NCI-H1930 (cell line): ENCODE data around the gene KRTAP8-1.

ENCODE experiments used
- DNase-seq, 2 experiments: peaks; one replicate each; lab custom pipeline; 2025; lab: John Stamatoyannopoulos, UW

KRTAP8-1 gene, protein sequence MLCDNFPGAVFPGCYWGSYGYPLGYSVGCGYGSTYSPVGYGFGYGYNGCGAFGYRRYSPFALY

GRCh38 chr21:30813174-30813573 is at the start of gene KRTAP8-1:
TSS of gene KRTAP8-1 (minus strand) at chr21:30813274. CDS start at chr21:30813220, 54 bp downstream.
- no peak for DNase-seq

DNA sequence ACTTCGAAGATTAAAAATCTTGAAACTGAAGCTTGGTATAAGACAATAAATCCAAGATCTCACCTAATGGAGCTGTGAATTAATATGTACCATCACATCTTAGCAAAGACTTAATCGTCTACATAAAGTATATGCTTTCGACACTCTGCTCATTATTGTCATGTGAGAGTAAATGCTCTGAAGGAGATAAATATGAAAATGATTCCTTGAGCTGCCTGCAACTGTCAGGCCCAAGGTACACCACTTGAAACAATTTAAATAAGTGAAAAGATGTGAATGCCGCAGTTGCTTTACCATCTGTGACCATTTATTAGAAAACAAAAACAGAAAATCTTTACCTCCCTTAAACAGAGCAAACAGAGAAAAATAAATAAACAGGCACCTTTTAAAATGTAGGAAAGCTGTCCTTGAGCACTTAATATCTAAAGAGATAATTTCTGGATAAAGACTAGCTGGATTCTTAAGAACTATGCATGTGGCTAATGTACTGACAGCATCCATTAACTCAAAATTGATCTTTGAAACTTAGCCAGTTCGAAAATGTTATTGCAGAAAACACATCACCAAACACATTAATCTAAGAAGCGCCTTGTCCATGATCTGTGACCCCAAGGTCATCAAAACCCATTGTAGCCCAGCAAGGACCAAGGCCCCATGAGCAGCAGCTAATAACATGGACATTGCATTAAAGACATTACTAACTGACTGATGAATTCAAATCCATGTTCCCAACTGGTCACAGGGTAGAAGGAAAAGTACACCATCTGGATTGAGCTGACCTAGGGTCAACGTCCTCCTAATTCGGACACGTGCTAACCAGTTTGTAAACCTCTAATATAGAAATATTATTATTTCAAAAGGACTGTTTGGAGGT is 34.8 kb upstream of the KRTAP8-1 start:
- no peak for DNase-seq

GRCh38 chr21:30842990-30843389 is 29.9 kb upstream of the KRTAP8-1 start:
- no peak for DNase-seq

GRCh38 chr21:30839304-30839703 is 26.2 kb upstream of the KRTAP8-1 start:
- DNase-seq = peak in 1 of 2 experiments; percentile 0

DNA sequence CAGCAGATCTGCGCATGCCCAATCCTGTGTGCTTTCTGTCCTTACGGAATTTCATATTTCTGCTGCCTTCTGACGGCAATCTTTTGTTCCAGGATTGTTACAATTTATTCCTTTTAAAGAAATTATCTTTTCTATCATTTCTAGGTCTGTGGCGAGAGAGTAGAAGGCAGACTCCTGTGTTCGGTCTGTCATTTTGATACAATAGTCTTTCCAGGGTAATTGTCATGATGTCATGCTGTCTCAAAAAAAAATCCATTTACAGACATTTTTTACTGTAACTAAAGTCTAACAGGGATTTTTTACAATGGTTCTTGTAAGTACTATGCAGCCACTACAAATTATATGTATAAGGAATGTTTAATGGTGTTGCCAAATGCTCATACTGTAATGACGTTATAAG is 25.5 kb upstream of the KRTAP8-1 start:
- no peak for DNase-seq

- DNase-seq = no peak
Measured at GRCh38 chr21:30831194-30831765, 18.2 kb upstream of the KRTAP8-1 start.

- DNase-seq = no peak
Measured at GRCh38 chr21:30829659-30830058, 16.6 kb upstream of the KRTAP8-1 start, which contains the start of gene KRTAP7-1. TSS of gene KRTAP7-1 (minus strand) at chr21:30829759. CDS start at chr21:30829698, 61 bp downstream.

DNA sequence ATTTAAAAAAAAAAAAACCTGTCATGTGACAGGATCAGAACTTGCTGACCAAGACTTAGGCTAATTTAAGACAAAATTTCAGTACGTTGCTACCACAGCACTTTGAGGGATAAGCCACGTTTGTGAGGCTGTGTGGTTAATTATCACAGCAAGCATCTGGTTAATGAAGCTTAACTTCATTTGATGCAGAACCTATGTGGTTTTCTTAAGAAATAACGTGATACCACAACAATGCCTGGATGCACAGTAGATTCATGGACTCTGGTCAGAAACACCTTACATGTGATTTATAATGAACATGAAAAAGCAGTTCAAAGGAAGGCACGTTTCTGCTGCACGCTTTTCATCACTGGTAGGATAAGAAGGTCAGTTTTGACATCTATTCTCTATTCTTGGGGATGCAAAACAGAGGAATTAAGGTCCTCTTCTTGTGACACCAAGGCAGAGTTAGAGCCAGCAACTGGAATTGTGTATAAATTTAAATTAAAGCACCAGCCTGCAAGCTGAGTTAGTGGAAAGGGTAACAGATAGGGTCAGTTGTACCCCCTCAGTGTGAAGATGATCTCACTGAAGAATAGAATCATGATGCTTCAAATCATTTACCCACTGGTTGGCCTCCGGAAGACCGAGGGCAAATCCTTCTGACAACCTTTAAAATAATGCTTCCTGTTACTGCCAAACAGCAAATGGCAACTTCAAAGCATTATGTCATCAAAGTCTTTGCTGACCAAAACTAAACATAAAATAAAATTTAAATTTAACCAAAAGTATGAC is 6.0 kb upstream of the KRTAP8-1 start:
- no peak for DNase-seq

DNA sequence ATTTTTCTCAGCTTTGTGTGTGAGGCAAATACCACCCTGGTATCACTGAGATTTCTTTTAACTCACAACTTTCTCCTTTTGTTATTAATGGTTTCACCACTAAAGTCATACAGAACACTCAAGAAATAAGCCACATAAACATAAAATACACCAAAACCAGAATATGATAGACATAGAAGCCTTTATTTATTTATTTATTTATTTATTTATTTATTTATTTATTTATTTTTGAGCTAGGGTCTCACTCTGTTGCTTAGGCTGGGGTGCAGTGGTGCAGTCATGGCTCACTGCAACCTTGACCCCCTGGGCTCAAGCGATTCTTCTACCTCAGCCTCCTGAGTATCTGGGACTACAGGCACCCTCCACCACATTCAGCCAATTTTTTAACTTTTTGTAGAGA is 12.5 kb downstream of the KRTAP8-1 start:
- no peak for DNase-seq

GRCh38 chr21:30793581-30794314 is 19.3 kb downstream of the KRTAP8-1 start:
- no peak for DNase-seq

- no peak for DNase-seq
Measured at GRCh38 chr21:30779249-30779648, 33.8 kb downstream of the KRTAP8-1 start.

GRCh38 chr21:30769724-30770431 is 43.2 kb downstream of the KRTAP8-1 start:
- no peak for DNase-seq
